HEK293T (cell line): ENCODE measurements around the gene NBEA.

Source experiments
- BHLHE40 ChIP-seq: fragments of 450-650 bp; IDR thresholded peaks from 2 replicates; pipeline ENCODE4 v1.6.1; 2016; ENCODE audit warnings: mild to moderate bottlenecking, moderate library complexity, borderline replicate concordance
- FOXK2 ChIP-seq: fragments of 450-650 bp; IDR thresholded peaks from 2 replicates; pipeline ENCODE4 v1.6.1; 2016; ENCODE audit warnings: mild to moderate bottlenecking
- FOXM1 ChIP-seq: fragments of 450-650 bp; IDR thresholded peaks from 2 replicates; pipeline ENCODE4 v1.6.1; 2017; ENCODE audit warnings: mild to moderate bottlenecking, borderline replicate concordance
- HDGF ChIP-seq: fragments of 450-650 bp; IDR thresholded peaks from 2 replicates; pipeline ENCODE4 v1.6.1; 2017; ENCODE audit warnings: antibody characterized with exemption, borderline replicate concordance
- SP1 ChIP-seq: fragments of 450-650 bp; IDR thresholded peaks from 2 replicates; pipeline ENCODE4 v1.6.1; 2017
- TARDBP ChIP-seq: fragments of 450-650 bp; IDR thresholded peaks from 2 replicates; pipeline ENCODE4 v1.6.1; 2016
- ZNF384 ChIP-seq: fragments of 450-650 bp; IDR thresholded peaks from 2 replicates; pipeline ENCODE4 v1.6.1; 2016

- no peak for TF ChIP-seq TARDBP
- no peak for TF ChIP-seq BHLHE40
- no peak for TF ChIP-seq ZNF384
- TF ChIP-seq SP1 = no peak
- TF ChIP-seq FOXK2 = no peak
- TF ChIP-seq FOXM1 = no peak
- TF ChIP-seq HDGF = no peak
These were observed 772.7 kb downstream of the NBEA start for GRCh38 chr13:35714588-35715377.
